HG03432 (cell line): ENCODE data around the gene TMEM51.

Experiments used
- ATAC-seq: cut with Tn5 transposase; IDR thresholded peaks from one replicate; pipeline ENCODE4 v1.9.1; 2021; ENCODE audit warnings: mild to moderate bottlenecking, moderate library complexity; ENCODE audit not compliant: unreplicated experiment

The TMEM51 gene

GRCh38 chr1:15153184-15153841 lies at the start of gene TMEM51:
Gene TMEM51, plus strand, starts transcription at chr1:15153747. Its CDS starts 61,341 bp downstream, at chr1:15215088.
- peak; percentile 42 for ATAC-seq

GRCh38 chr1:15103906-15104305 lies 49.6 kb upstream of the TMEM51 start:
- ATAC-seq: no peak

GRCh38 chr1:15104768-15105167 lies 48.8 kb upstream of the TMEM51 start:
- no peak for ATAC-seq

GRCh38 chr1:15106608-15107007 lies 46.9 kb upstream of the TMEM51 start:
- ATAC-seq: no peak

GRCh38 chr1:15107058-15107687 lies 46.4 kb upstream of the TMEM51 start:
- ATAC-seq: no peak

- no peak for ATAC-seq
Measured at GRCh38 chr1:15107911-15108310, 45.6 kb upstream of the TMEM51 start.

- ATAC-seq: no peak
Measured at GRCh38 chr1:15110128-15110866, 43.2 kb upstream of the TMEM51 start.

- ATAC-seq: no peak
Measured at GRCh38 chr1:15110867-15111230, 42.7 kb upstream of the TMEM51 start.

GRCh38 chr1:15113146-15113545 lies 40.4 kb upstream of the TMEM51 start:
- ATAC-seq: no peak

- no peak for ATAC-seq
Measured at GRCh38 chr1:15114884-15115283, 38.7 kb upstream of the TMEM51 start.

GRCh38 chr1:15115542-15116330 lies 37.8 kb upstream of the TMEM51 start:
- no peak for ATAC-seq

GRCh38 chr1:15116966-15117365 lies 36.6 kb upstream of the TMEM51 start:
- no peak for ATAC-seq

GRCh38 chr1:15117671-15118325 lies 35.7 kb upstream of the TMEM51 start:
- no peak for ATAC-seq

- ATAC-seq: no peak
Measured at GRCh38 chr1:15118579-15118978, 35.0 kb upstream of the TMEM51 start.

- no peak for ATAC-seq
Measured at GRCh38 chr1:15120251-15120945, 33.1 kb upstream of the TMEM51 start.

- no peak for ATAC-seq
Measured at GRCh38 chr1:15122331-15122730, 31.2 kb upstream of the TMEM51 start.

GRCh38 chr1:15123270-15123669 lies 30.3 kb upstream of the TMEM51 start:
- ATAC-seq: no peak

- no peak for ATAC-seq
Measured at GRCh38 chr1:15123925-15124324, 29.6 kb upstream of the TMEM51 start.

- no peak for ATAC-seq
Measured at GRCh38 chr1:15124362-15125100, 29.0 kb upstream of the TMEM51 start.
